ENCODE measurements around the gene KDM5A.
"Not testable (repeated sequence)": the region's sequence is repeated elsewhere in the genome, so short reads cannot be mapped to it uniquely, and the experiment has no call there.

KDM5A gene

DNA sequence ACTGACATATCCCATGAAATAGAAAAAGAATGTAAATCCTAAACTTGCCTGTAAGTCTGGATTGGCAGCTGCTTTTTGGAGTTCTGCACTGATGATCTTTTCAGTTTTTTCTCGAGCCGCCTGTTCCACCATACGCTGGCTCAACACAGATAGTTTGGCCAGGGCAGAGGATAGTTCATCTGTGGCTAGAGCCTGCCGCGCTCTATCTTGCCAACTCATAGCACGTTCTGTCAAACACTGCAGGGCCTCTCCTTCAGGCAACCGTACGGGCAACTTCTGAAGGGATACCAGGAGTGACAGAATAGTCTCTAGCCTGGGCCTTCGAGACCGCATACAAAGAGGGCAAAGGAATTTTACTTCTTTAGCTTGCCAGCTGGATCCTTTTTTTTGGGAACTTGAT lies 81.7 kb downstream of the KDM5A start:
- H4K20me1 ChIP-seq (ENCODE audit: insufficient read depth, low read length), result no peaks in the 10 kb centered on the region
- H3K4me2 ChIP-seq (ENCODE audit: low read length), result no peak overlapping the region
- no peaks in the 10 kb centered on the region; the same call in 1 of the 2 replicates for H3K9me2 ChIP-seq (ENCODE audit: low read depth, low read length)
- no peak for TF ChIP-seq EZH2 (IDR thresholded peaks at IDR 0.05; ENCODE audit: borderline replicate concordance, low read length)
- TF ChIP-seq, protein P1, sequence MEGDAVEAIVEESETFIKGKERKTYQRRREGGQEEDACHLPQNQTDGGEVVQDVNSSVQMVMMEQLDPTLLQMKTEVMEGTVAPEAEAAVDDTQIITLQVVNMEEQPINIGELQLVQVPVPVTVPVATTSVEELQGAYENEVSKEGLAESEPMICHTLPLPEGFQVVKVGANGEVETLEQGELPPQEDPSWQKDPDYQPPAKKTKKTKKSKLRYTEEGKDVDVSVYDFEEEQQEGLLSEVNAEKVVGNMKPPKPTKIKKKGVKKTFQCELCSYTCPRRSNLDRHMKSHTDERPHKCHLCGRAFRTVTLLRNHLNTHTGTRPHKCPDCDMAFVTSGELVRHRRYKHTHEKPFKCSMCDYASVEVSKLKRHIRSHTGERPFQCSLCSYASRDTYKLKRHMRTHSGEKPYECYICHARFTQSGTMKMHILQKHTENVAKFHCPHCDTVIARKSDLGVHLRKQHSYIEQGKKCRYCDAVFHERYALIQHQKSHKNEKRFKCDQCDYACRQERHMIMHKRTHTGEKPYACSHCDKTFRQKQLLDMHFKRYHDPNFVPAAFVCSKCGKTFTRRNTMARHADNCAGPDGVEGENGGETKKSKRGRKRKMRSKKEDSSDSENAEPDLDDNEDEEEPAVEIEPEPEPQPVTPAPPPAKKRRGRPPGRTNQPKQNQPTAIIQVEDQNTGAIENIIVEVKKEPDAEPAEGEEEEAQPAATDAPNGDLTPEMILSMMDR (IDR thresholded peaks at IDR 0.05; ENCODE audit: low read length), result no peak
- no peak overlapping the region for H3K4me3 ChIP-seq (ENCODE audit: low read depth, low read length, poor library complexity, severe bottlenecking)
- no peak overlapping the region for H2AFZ ChIP-seq (ENCODE audit: low read length)
- H3K27ac ChIP-seq (ENCODE audit: low read depth, low read length, poor library complexity, severe bottlenecking), result no peak overlapping the region
- no peaks in the 10 kb centered on the region for H3K27me3 ChIP-seq (ENCODE audit: insufficient read depth, low read length)
- H3K4me1 ChIP-seq (ENCODE audit: insufficient read depth, low read length, severe bottlenecking), result no peaks in the 10 kb centered on the region
- H3K9ac ChIP-seq (ENCODE audit: low read length), result no peak overlapping the region
- H3F3A ChIP-seq (ENCODE audit: insufficient read depth, low read length), result no peaks in the 10 kb centered on the region
- H3K79me2 ChIP-seq (ENCODE audit: insufficient read depth, low read length), result peaks cover 10% of the 10 kb centered on the region; the same call in 1 of the 2 replicates
- H3K9me3 ChIP-seq (ENCODE audit: low read length), result peaks cover 2% of the 10 kb centered on the region; the same call in 1 of the 2 replicates
- H3K36me3 ChIP-seq (ENCODE audit: insufficient read depth, low read length), result peaks cover 100% of the 10 kb centered on the region

DNA sequence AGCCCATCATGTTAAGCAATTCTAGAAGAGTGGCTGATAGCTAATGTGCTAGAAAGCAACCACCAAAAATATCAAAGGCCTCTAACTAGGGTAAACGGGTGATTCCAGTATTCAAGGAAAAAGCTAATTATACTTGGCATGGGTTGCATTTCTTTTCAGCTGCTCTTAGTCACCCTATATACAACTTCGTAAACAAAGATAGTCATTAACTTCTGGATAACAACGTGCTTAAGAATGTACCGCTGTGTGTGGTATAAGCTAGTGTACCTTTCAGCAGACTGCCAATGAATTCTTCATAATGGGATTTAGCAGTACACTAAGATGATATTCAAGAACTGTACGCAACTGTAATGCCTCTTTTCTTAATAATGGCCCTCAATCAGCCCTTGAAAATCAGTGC lies 84.3 kb downstream of the KDM5A start:
- TF ChIP-seq EZH2 (IDR thresholded peaks at IDR 0.05; ENCODE audit: borderline replicate concordance, low read length), result no peak
- TF ChIP-seq, protein P1 (IDR thresholded peaks at IDR 0.05; ENCODE audit: low read length), result no peak
- Histone ChIP-seq H3K9me2 (ENCODE audit: low read depth, low read length) (no peaks in the 10 kb centered on the region; the same call in 1 of the 2 replicates), H3K27me3 (ENCODE audit: insufficient read depth, low read length) (no peaks in the 10 kb centered on the region), H3K4me1 (ENCODE audit: insufficient read depth, low read length, severe bottlenecking) (no peaks in the 10 kb centered on the region), H2AFZ (ENCODE audit: low read length) (no peak overlapping the region), H4K20me1 (ENCODE audit: insufficient read depth, low read length) (no peaks in the 10 kb centered on the region), H3K4me2 (ENCODE audit: low read length) (no peak overlapping the region), H3K4me3 (ENCODE audit: low read depth, low read length, poor library complexity, severe bottlenecking) (no peak overlapping the region), H3K79me2 (ENCODE audit: insufficient read depth, low read length) (peaks cover 10% of the 10 kb centered on the region; the same call in 1 of the 2 replicates), H3K9ac (ENCODE audit: low read length) (no peak overlapping the region), H3K9me3 (ENCODE audit: low read length) (peaks cover 2% of the 10 kb centered on the region; the same call in 1 of the 2 replicates), H3K27ac (ENCODE audit: low read depth, low read length, poor library complexity, severe bottlenecking) (no peak overlapping the region), H3K36me3 (ENCODE audit: insufficient read depth, low read length) (peaks cover 95% of the 10 kb centered on the region), H3F3A (ENCODE audit: insufficient read depth, low read length) (no peaks in the 10 kb centered on the region)

- not testable (repeated sequence) for H3F3A ChIP-seq (ENCODE audit: insufficient read depth, low read length); H3K27me3 ChIP-seq (ENCODE audit: insufficient read depth, low read length); H4K20me1 ChIP-seq (ENCODE audit: insufficient read depth, low read length); H3K79me2 ChIP-seq (ENCODE audit: insufficient read depth, low read length); H3K9me3 ChIP-seq (ENCODE audit: low read length); H3K4me3 ChIP-seq (ENCODE audit: low read depth, low read length, poor library complexity, severe bottlenecking); H3K9me2 ChIP-seq (ENCODE audit: low read depth, low read length); H3K9ac ChIP-seq (ENCODE audit: low read length); H3K4me1 ChIP-seq (ENCODE audit: insufficient read depth, low read length, severe bottlenecking); H3K27ac ChIP-seq (ENCODE audit: low read depth, low read length, poor library complexity, severe bottlenecking); H2AFZ ChIP-seq (ENCODE audit: low read length); H3K4me2 ChIP-seq (ENCODE audit: low read length)
- H3K36me3 ChIP-seq (ENCODE audit: insufficient read depth, low read length), result peaks cover 92% of the 10 kb centered on the region
These were observed 86.4 kb downstream of the KDM5A start for GRCh38 chr12:302766-303165.

GRCh38 chr12:300166-300565 lies 89.0 kb downstream of the KDM5A start:
- H3F3A ChIP-seq (ENCODE audit: insufficient read depth, low read length); H3K27ac ChIP-seq (ENCODE audit: low read depth, low read length, poor library complexity, severe bottlenecking); H3K4me1 ChIP-seq (ENCODE audit: insufficient read depth, low read length, severe bottlenecking); H3K4me2 ChIP-seq (ENCODE audit: low read length); H3K9me3 ChIP-seq (ENCODE audit: low read length); H2AFZ ChIP-seq (ENCODE audit: low read length); H3K4me3 ChIP-seq (ENCODE audit: low read depth, low read length, poor library complexity, severe bottlenecking); H3K9me2 ChIP-seq (ENCODE audit: low read depth, low read length); H3K79me2 ChIP-seq (ENCODE audit: insufficient read depth, low read length); H3K9ac ChIP-seq (ENCODE audit: low read length); H4K20me1 ChIP-seq (ENCODE audit: insufficient read depth, low read length); H3K27me3 ChIP-seq (ENCODE audit: insufficient read depth, low read length): not testable (repeated sequence)
- peaks cover 91% of the 10 kb centered on the region for H3K36me3 ChIP-seq (ENCODE audit: insufficient read depth, low read length)

- not testable (repeated sequence) for H3K27me3 ChIP-seq (ENCODE audit: insufficient read depth, low read length); H3K4me1 ChIP-seq (ENCODE audit: insufficient read depth, low read length, severe bottlenecking); H3F3A ChIP-seq (ENCODE audit: insufficient read depth, low read length); H3K79me2 ChIP-seq (ENCODE audit: insufficient read depth, low read length); H3K4me2 ChIP-seq (ENCODE audit: low read length); H3K9me2 ChIP-seq (ENCODE audit: low read depth, low read length); H3K27ac ChIP-seq (ENCODE audit: low read depth, low read length, poor library complexity, severe bottlenecking); H2AFZ ChIP-seq (ENCODE audit: low read length); H3K9ac ChIP-seq (ENCODE audit: low read length); H3K4me3 ChIP-seq (ENCODE audit: low read depth, low read length, poor library complexity, severe bottlenecking); H3K9me3 ChIP-seq (ENCODE audit: low read length); H4K20me1 ChIP-seq (ENCODE audit: insufficient read depth, low read length)
- peaks cover 91% of the 10 kb centered on the region for H3K36me3 ChIP-seq (ENCODE audit: insufficient read depth, low read length)
These were observed 89.6 kb downstream of the KDM5A start for GRCh38 chr12:299511-299910.

- not testable (repeated sequence) for H4K20me1 ChIP-seq (ENCODE audit: insufficient read depth, low read length)
These were observed 91.1 kb downstream of the KDM5A start for GRCh38 chr12:298059-298458.

More at GRCh38 chr12:298059-298458, 91.1 kb downstream of the KDM5A start:
- not testable (repeated sequence) for H3K4me2 ChIP-seq (ENCODE audit: low read length); H3F3A ChIP-seq (ENCODE audit: insufficient read depth, low read length); H3K4me3 ChIP-seq (ENCODE audit: low read depth, low read length, poor library complexity, severe bottlenecking); H3K9ac ChIP-seq (ENCODE audit: low read length); H3K4me1 ChIP-seq (ENCODE audit: insufficient read depth, low read length, severe bottlenecking); H3K9me3 ChIP-seq (ENCODE audit: low read length); H3K27ac ChIP-seq (ENCODE audit: low read depth, low read length, poor library complexity, severe bottlenecking); H3K27me3 ChIP-seq (ENCODE audit: insufficient read depth, low read length); H3K9me2 ChIP-seq (ENCODE audit: low read depth, low read length); H2AFZ ChIP-seq (ENCODE audit: low read length); H3K79me2 ChIP-seq (ENCODE audit: insufficient read depth, low read length)
- H3K36me3 ChIP-seq (ENCODE audit: insufficient read depth, low read length), result peaks cover 91% of the 10 kb centered on the region
